KMS-11 (cell line): ENCODE results near the gene TIMM44.

Source experiments
- H2AFZ ChIP-seq: fragments of 200-600 bp; sonication (generic); 2 replicates; pipeline ENCODE4 v1.6.1; 2016; ENCODE audit warnings: antibody characterized with exemption, mixed run types, low read depth
- H3K27ac ChIP-seq: fragments of 200-600 bp; sonication (generic); 2 replicates; pipeline ENCODE4 v1.6.1; 2016; ENCODE audit warnings: mild to moderate bottlenecking, mixed run types
- H3K27me3 ChIP-seq: fragments of 200-600 bp; sonication (generic); 2 replicates; pipeline ENCODE4 v1.6.1; 2017; ENCODE audit warnings: mild to moderate bottlenecking, low read depth, mixed run types, moderate library complexity; ENCODE audit not compliant: insufficient read depth
- H3K36me3 ChIP-seq: fragments of 200-600 bp; sonication (generic); 2 replicates; pipeline ENCODE4 v1.6.1; 2017; ENCODE audit warnings: mild to moderate bottlenecking, mixed run types; ENCODE audit not compliant: insufficient read depth
- H3K4me1 ChIP-seq: fragments of 200-600 bp; sonication (generic); 2 replicates; pipeline ENCODE4 v1.6.1; 2016; ENCODE audit warnings: mild to moderate bottlenecking, low read depth, mixed run types; ENCODE audit not compliant: poor library complexity, severe bottlenecking
- H3K4me2 ChIP-seq: fragments of 200-600 bp; sonication (generic); 2 replicates; pipeline ENCODE4 v1.7.0; 2016; ENCODE audit warnings: mild to moderate bottlenecking, mixed run types
- H3K4me3 ChIP-seq: fragments of 200-600 bp; sonication (generic); IDR thresholded peaks from 2 replicates; pipeline ENCODE4 v1.6.1; 2017; ENCODE audit warnings: low read depth, low read length, mixed read lengths; ENCODE audit not compliant: insufficient read depth
- H3K79me2 ChIP-seq: fragments of 200-600 bp; sonication (generic); 2 replicates; pipeline ENCODE4 v1.6.1; 2016; ENCODE audit warnings: low read depth, mixed run types; ENCODE audit not compliant: insufficient read depth
- H3K9ac ChIP-seq: fragments of 200-600 bp; sonication (generic); 2 replicates; pipeline ENCODE4 v1.6.1; 2016; ENCODE audit warnings: mild to moderate bottlenecking, mixed run types
- H4K20me1 ChIP-seq: fragments of 200-600 bp; sonication (generic); 2 replicates; pipeline ENCODE4 v1.6.1; 2016; ENCODE audit warnings: mild to moderate bottlenecking, mixed run types; ENCODE audit not compliant: insufficient read depth
- CTCF ChIP-seq: fragments of 200-600 bp; sonication (generic); conservative IDR thresholded peaks from 2 replicates; pipeline ENCODE4 v1.6.1; 2017; ENCODE audit warnings: low read depth, mild to moderate bottlenecking, antibody characterized with exemption, low read length, moderate library complexity, mixed read lengths

TIMM44 gene

GRCh38 chr19:7976461-7976860, 33.0 kb upstream of the TIMM44 start:
- Histone ChIP-seq H4K20me1 (no peaks in the 10 kb centered on the region), H3K36me3 (no peaks in the 10 kb centered on the region; the same call in 1 of the 2 replicates), H3K4me2 (no peak overlapping the region), H2AFZ (no peak overlapping the region), H3K79me2 (no peaks in the 10 kb centered on the region), H3K4me1 (no peaks in the 10 kb centered on the region), H3K9ac (no peak overlapping the region), H3K27me3 (no peaks in the 10 kb centered on the region), H3K4me3 (no peak overlapping the region), H3K27ac (no peak overlapping the region)
- TF ChIP-seq CTCF: no peak

- H3K36me3 ChIP-seq: no peaks in the 10 kb centered on the region; the same call in 1 of the 2 replicates
- H3K4me2 ChIP-seq: no peak overlapping the region
- H3K27ac ChIP-seq: no peak overlapping the region
- no peaks in the 10 kb centered on the region for H3K79me2 ChIP-seq
- H2AFZ ChIP-seq: no peak overlapping the region
- H3K9ac ChIP-seq: no peak overlapping the region
- H3K4me1 ChIP-seq: no peaks in the 10 kb centered on the region
- no peaks in the 10 kb centered on the region for H3K27me3 ChIP-seq
- H4K20me1 ChIP-seq: no peaks in the 10 kb centered on the region
- no peak for TF ChIP-seq CTCF
- H3K4me3 ChIP-seq: no peak overlapping the region
These were observed 31.6 kb upstream of the TIMM44 start for GRCh38 chr19:7975037-7975436.

- Histone ChIP-seq H2AFZ (no peak overlapping the region), H3K79me2 (no peaks in the 10 kb centered on the region), H3K9ac (no peak overlapping the region), H3K27me3 (no peaks in the 10 kb centered on the region), H3K27ac (no peak overlapping the region), H3K36me3 (no peaks in the 10 kb centered on the region; the same call in 1 of the 2 replicates), H3K4me2 (no peak overlapping the region), H3K4me1 (no peaks in the 10 kb centered on the region), H4K20me1 (no peaks in the 10 kb centered on the region), H3K4me3 (no peak overlapping the region)
- no peak for TF ChIP-seq CTCF
These were observed 30.4 kb upstream of the TIMM44 start for GRCh38 chr19:7973883-7974282.

- H3K79me2 ChIP-seq: no peaks in the 10 kb centered on the region
- no peak overlapping the region for H3K4me3 ChIP-seq
- TF ChIP-seq CTCF: no peak
- H4K20me1 ChIP-seq: no peaks in the 10 kb centered on the region
- no peak overlapping the region for H3K4me2 ChIP-seq
- no peak overlapping the region for H3K9ac ChIP-seq
- H3K27ac ChIP-seq: no peak overlapping the region
- no peaks in the 10 kb centered on the region for H3K36me3 ChIP-seq
- H3K27me3 ChIP-seq: no peaks in the 10 kb centered on the region
- no peak overlapping the region for H2AFZ ChIP-seq
- H3K4me1 ChIP-seq: no peaks in the 10 kb centered on the region
These were observed 28.4 kb upstream of the TIMM44 start for GRCh38 chr19:7971553-7972520.
